HCEC 1CT (cell line): ENCODE data around the gene TEX19.
"Not testable (repeated sequence)": the region's sequence is repeated elsewhere in the genome, so short reads cannot be mapped to it uniquely, and the experiment has no call there.

ENCODE experiments used
- DNase-seq: peaks from one replicate; pipeline ENCODE4 v3.0.0-alpha.2; 2017

Gene TEX19

GRCh38 chr17:82359451-82360074 is 516 bp downstream of the TEX19 start:
- DNase-seq = not testable (repeated sequence)

GRCh38 chr17:82361885-82362633 is 3.0 kb downstream of the TEX19 start:
- no peak for DNase-seq

- no peak for DNase-seq
Measured at GRCh38 chr17:82365606-82366295, 6.7 kb downstream of the TEX19 start.

- DNase-seq = no peak
Measured at GRCh38 chr17:82366749-82367148, 7.7 kb downstream of the TEX19 start.

- DNase-seq = no peak
Measured at GRCh38 chr17:82367724-82368524, 8.9 kb downstream of the TEX19 start.

GRCh38 chr17:82369211-82369610 is 10.2 kb downstream of the TEX19 start:
- no peak for DNase-seq

GRCh38 chr17:82370471-82371332 is 11.7 kb downstream of the TEX19 start:
- no peak for DNase-seq

GRCh38 chr17:82371333-82372248 is 12.5 kb downstream of the TEX19 start, which contains the start of gene UTS2R:
Gene UTS2R (plus strand): TSS chr17:82371765. CDS start chr17:82374325, 2,560 bp downstream.
- DNase-seq = no peak

GRCh38 chr17:82372249-82373071 is 13.4 kb downstream of the TEX19 start:
- no peak for DNase-seq

- not testable (repeated sequence) for DNase-seq
Measured at GRCh38 chr17:82373072-82373452, 14.0 kb downstream of the TEX19 start.

- DNase-seq = no peak
Measured at GRCh38 chr17:82373731-82374625, 14.9 kb downstream of the TEX19 start.

- no peak for DNase-seq
Measured at GRCh38 chr17:82374626-82375331, 15.7 kb downstream of the TEX19 start.

GRCh38 chr17:82375359-82376041 is 16.5 kb downstream of the TEX19 start:
- no peak for DNase-seq

GRCh38 chr17:82376042-82376730 is 17.1 kb downstream of the TEX19 start:
- DNase-seq = no peak

- DNase-seq = not testable (repeated sequence)
Measured at GRCh38 chr17:82377294-82377693, 18.2 kb downstream of the TEX19 start.

- no peak for DNase-seq
Measured at GRCh38 chr17:82377924-82378740, 19.1 kb downstream of the TEX19 start.
